ENCODE results near the gene COL4A1. TPM values are rescaled to one million over a fixed set of nuclear protein-coding genes. Genes with fewer than 3 reads are reported as not detected.

Gene COL4A1
- total RNA-seq, 2 donors from 2014 or later, result 140 to 201 TPM

- DNase-seq (ENCODE audit: low spot score), result no peak
- Histone ChIP-seq H3K36me3 (no peaks in the 10 kb centered on the region), H3K4me1 (peaks cover 0 to 64% of the 10 kb centered on the region in 2 donors), H3K27me3 (no peaks in the 10 kb centered on the region), H3K9me3 (no peaks in the 10 kb centered on the region), H3K27ac (peak overlapping the region; percentile 6 to 25), H3K4me3 (no peak overlapping the region)
- no peak for TF ChIP-seq CTCF (IDR thresholded peaks at IDR 0.05)
These were observed 47.3 kb downstream of the COL4A1 start for GRCh38 chr13:110259651-110260050.

GRCh38 chr13:110258876-110259631 lies 47.9 kb downstream of the COL4A1 start:
- Histone ChIP-seq H3K4me1 (peaks cover 0 to 63% of the 10 kb centered on the region in 2 donors), H3K27ac (peak overlapping the region; percentile 6 to 40), H3K36me3 (no peaks in the 10 kb centered on the region), H3K4me3 (no peak overlapping the region), H3K9me3 (no peaks in the 10 kb centered on the region), H3K27me3 (no peaks in the 10 kb centered on the region)
- no peak for DNase-seq (ENCODE audit: low spot score)
- TF ChIP-seq CTCF (IDR thresholded peaks at IDR 0.05), result no peak

- no peak for DNase-seq (ENCODE audit: low spot score)
- H3K4me3 ChIP-seq, result no peak overlapping the region
- H3K27ac ChIP-seq, result peak overlapping the region in 1 of 2 donors; percentile 17
- no peaks in the 10 kb centered on the region for H3K36me3 ChIP-seq
- no peaks in the 10 kb centered on the region for H3K9me3 ChIP-seq
- H3K27me3 ChIP-seq, result no peaks in the 10 kb centered on the region
- TF ChIP-seq CTCF (IDR thresholded peaks at IDR 0.05), result no peak
- peaks cover 0 to 50% of the 10 kb centered on the region in 2 donors for H3K4me1 ChIP-seq
These were observed 49.5 kb downstream of the COL4A1 start for GRCh38 chr13:110257408-110257807.

GRCh38 chr13:110256126-110256905 lies 50.6 kb downstream of the COL4A1 start:
- H3K4me3 ChIP-seq, result no peak overlapping the region
- H3K27ac ChIP-seq, result peak overlapping the region; percentile 27 to 35
- DNase-seq (ENCODE audit: low spot score), result no peak
- no peak for TF ChIP-seq CTCF (IDR thresholded peaks at IDR 0.05)
- H3K9me3 ChIP-seq, result no peaks in the 10 kb centered on the region
- no peaks in the 10 kb centered on the region for H3K36me3 ChIP-seq
- H3K4me1 ChIP-seq, result peaks cover 0 to 48% of the 10 kb centered on the region in 2 donors
- no peaks in the 10 kb centered on the region for H3K27me3 ChIP-seq

GRCh38 chr13:110254751-110255553 lies 52.0 kb downstream of the COL4A1 start:
- Histone ChIP-seq H3K4me3 (no peak overlapping the region), H3K27ac (peak overlapping the region; percentile 58 to 70), H3K4me1 (peaks cover 0 to 55% of the 10 kb centered on the region in 2 donors), H3K9me3 (no peaks in the 10 kb centered on the region), H3K27me3 (no peaks in the 10 kb centered on the region), H3K36me3 (no peaks in the 10 kb centered on the region)
- peak; percentile 55 for DNase-seq (ENCODE audit: low spot score)
- no peak for TF ChIP-seq CTCF (IDR thresholded peaks at IDR 0.05)

Data from right atrium auricular region (tissue), 2 donors.